GM19468 (cell line): Measurements from ENCODE around the gene FBXL20.
"Not testable (repeated sequence)": the region's sequence is repeated elsewhere in the genome, so short reads cannot be mapped to it uniquely, and the experiment has no call there.

Experiments
- ATAC-seq: cut with Tn5 transposase; IDR thresholded peaks from one replicate; pipeline ENCODE4 v1.9.1; 2021; ENCODE audit warnings: mild to moderate bottlenecking, moderate library complexity, moderate number of reproducible peaks; ENCODE audit not compliant: unreplicated experiment; ENCODE audit errors: extremely low read depth

FBXL20 gene

GRCh38 chr17:39391448-39391847 lies 10.0 kb downstream of the FBXL20 start:
- no peak for ATAC-seq

DNA sequence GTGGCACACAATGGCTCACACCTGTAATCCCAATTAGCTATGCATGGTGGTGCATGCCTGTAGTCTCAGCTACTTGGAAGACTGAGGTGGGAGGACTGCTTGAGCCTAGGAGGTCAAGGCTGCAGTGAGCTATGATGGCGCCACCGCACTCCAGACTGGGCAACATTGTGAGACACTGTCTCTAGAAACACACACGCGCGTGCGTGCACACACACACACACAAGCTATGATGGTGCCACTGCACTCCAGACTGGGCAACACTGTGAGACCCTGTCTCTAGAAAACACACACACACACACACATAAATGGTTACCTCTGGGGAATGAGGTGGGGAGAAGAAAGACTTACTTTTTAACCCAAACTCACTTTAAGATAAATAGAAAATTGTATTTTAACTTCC lies 16.4 kb downstream of the FBXL20 start:
- ATAC-seq = no peak

- ATAC-seq = no peak
Measured at GRCh38 chr17:39380144-39380543, 21.3 kb downstream of the FBXL20 start.

- ATAC-seq = no peak
Measured at GRCh38 chr17:39376434-39376833, 25.0 kb downstream of the FBXL20 start.

- not testable (repeated sequence) for ATAC-seq
Measured at GRCh38 chr17:39367805-39368204, 33.6 kb downstream of the FBXL20 start.

DNA sequence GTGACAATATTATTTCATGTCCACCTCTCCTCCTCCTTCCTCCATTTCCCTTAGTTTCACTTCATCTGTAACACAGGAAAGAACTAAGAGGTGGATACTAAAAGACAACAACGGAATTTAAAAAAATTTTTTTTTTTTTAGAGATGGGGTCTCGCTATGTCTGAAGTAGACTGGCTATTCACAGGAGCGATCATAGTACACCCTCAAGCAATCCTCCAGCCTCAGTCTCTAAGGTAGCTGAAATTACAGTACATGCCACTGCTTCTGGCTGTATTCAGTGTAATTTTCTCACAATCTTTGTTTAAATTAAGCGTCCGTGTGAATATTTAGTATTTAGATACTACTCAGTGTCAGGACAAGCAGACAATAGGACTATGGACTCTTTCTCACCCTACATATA lies 35.6 kb downstream of the FBXL20 start:
- ATAC-seq = no peak

GRCh38 chr17:39365242-39365641 lies 36.2 kb downstream of the FBXL20 start:
- ATAC-seq = no peak

DNA sequence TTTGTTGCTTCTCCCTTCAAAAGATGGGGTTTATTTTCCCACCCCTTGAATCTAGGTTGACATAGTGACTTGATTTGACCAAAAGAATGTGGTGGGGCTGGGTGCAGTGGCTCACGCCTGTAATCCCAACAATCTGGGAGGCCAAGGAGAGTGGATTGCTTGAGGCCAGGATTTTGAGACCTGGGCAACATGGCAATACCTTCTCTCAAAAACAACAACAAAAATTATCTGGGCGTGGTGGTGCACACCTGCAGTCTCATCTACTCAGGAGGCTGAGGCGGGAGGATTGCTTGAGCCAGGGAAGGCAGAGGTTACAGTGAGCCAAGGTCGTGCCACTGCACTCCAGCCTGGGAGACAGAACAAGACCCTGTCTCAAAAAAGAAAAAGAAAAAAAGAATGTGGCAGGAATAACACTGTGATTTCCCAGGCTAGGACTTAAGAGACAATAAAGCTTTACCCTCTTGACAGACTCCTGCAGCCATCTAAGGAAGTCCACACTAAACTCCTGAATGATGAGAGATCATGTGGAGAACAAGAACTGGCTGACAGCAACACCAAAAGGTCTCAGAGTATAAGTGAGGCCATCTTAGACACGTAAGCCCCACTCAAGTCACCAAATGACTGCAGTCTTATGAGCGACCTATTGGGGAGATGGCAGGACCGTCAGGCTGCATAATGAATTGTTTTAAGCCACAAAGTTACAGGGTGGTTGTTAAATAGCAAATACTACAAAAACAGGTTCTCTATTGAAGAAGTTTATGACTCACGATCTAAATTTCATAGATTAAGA lies 37.0 kb downstream of the FBXL20 start:
- ATAC-seq = no peak

DNA sequence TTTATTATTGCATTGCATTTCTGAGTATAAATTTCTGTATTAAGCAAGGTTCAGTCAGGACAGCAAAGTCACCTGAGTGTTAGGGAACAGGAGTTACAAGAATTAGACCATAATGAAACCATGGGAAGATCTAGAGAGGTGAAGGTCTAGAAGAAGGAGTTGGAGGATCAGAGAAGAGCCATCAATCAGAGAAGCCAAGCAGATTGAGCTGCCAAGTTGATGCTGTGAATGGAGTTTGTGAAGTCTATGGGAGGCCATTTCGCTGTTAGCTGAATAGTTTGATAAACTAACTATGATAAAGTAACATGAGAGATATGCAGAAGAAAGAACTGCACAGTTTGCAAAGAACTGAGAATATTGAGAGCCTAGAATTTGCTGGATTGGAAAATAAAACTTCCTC lies 40.4 kb downstream of the FBXL20 start:
- no peak for ATAC-seq

- no peak for ATAC-seq
Measured at GRCh38 chr17:39360537-39360936, 40.9 kb downstream of the FBXL20 start.

DNA sequence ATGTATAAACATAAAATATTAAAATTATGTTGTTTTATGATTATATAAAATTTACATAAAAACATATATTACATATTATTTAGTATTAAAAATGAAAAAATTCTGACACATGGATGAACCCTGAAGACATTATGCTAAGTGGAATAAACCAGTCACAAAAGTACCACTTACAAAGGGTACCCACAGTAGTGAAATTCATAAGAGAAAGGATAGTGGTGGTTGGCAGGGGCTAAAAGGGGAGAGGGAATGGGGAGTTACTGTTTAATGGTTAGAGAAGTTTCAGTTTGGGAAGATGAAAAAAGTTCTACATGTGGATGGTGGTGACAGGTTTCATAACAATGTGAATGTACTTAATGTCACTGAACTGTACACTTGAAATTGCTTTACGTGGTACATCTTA lies 41.4 kb downstream of the FBXL20 start:
- ATAC-seq = no peak

- ATAC-seq = no peak
Measured at GRCh38 chr17:39357986-39358385, 43.4 kb downstream of the FBXL20 start.

- no peak for ATAC-seq
Measured at GRCh38 chr17:39357488-39357887, 43.9 kb downstream of the FBXL20 start.

- no peak for ATAC-seq
Measured at GRCh38 chr17:39352986-39353385, 48.4 kb downstream of the FBXL20 start.

GRCh38 chr17:39352511-39352910 lies 48.9 kb downstream of the FBXL20 start:
- ATAC-seq = no peak

DNA sequence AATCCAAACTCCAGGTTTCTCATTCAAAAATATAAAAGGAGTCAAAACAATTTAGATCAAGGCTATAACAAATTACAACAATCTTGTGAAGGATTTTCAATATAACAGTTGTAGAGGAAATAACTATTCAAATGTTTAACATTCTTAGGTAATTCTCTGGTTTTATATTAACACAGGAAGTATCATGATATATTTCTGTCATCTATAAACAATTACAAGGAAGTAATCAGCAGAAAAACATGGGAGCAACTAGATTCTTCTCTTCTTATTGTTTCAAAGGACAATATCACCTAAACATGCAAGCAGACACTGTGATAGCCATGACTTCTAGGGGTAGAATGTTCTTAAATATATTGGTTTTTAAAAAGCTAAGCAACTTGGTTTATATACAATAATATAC lies 49.9 kb downstream of the FBXL20 start:
- ATAC-seq = no peak

GRCh38 chr17:39349246-39349645 lies 52.2 kb downstream of the FBXL20 start:
- ATAC-seq = no peak

- ATAC-seq = not testable (repeated sequence)
Measured at GRCh38 chr17:39346863-39347262, 54.6 kb downstream of the FBXL20 start.

DNA sequence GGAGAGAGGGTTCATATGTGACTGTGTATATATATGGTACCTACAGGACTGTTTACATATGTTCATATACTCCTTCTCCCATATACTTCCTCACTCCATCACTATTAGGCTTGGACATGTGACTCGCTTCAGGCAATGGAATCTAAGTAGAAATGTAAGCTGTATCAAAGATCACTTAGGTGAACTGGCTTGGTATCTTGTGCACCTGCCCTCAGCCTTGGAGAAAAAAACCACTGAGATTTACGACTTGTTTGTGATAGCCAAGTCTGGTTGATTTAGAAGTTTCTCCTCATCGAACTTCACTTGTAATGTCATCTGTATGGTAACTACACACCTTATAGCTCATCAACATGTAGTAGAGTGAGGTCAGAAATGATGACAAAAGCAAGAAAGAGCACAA lies 59.9 kb downstream of the FBXL20 start:
- ATAC-seq = no peak

GRCh38 chr17:39340731-39341130 lies 60.7 kb downstream of the FBXL20 start:
- no peak for ATAC-seq

- ATAC-seq = no peak
Measured at GRCh38 chr17:39339272-39339671, 62.2 kb downstream of the FBXL20 start.

DNA sequence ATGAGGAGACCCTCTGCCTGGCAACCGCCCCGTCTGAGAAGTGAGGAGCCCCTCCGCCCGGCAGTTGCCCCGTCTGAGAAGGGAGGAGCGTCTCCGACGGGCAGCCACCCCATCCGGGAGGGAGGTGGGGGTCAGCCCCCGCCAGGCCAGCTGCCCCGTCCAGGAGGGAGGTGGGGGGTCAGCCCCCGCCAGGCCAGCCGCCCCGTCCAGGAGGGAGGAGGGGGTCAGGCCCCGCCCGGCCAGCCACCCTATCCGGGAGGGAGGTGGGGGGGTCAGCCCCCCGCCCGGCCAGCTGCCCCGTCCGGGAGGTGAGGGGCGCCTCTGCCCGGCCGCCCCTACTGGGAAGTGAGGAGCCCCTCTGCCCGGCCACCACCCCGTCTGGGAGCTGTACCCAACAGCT lies 63.8 kb downstream of the FBXL20 start:
- ATAC-seq = not testable (repeated sequence)
